Measurements from ENCODE around the gene CNTNAP2.

- no peak for TF ChIP-seq POLR2A (IDR thresholded peaks at IDR 0.05)
- no peak for TF ChIP-seq CTCF (IDR thresholded peaks at IDR 0.05)
Observed at GRCh38 chr7:148306759-148307158, 2190.2 kb downstream of the CNTNAP2 start.

Measured in uterus (tissue), 2 donors.